Large intestine (tissue), 3 donors: ENCODE data around the gene RIN1. TPM values are rescaled to one million over a fixed set of nuclear protein-coding genes. Genes with fewer than 3 reads are reported as not detected.
"Not testable (repeated sequence)": the region's sequence is repeated elsewhere in the genome, so short reads cannot be mapped to it uniquely, and the experiment has no call there.

Experiments
- DNase-seq, 2 donors: peaks; one replicate each; pipeline versions ENCODE4 v3.0.0 to v3.0.0-alpha.2; 2013
- H3K27ac ChIP-seq: one replicate; pipeline ENCODE4 v1.5.1; 2013; ENCODE audit warnings: low read length
- H3K27me3 ChIP-seq: 2 replicates; pipeline ENCODE4 v1.6.1; 2013; ENCODE audit warnings: low read length; ENCODE audit not compliant: control insufficient read depth, insufficient read depth
- H3K36me3 ChIP-seq: 2 replicates; pipeline ENCODE4 v1.6.1; 2013; ENCODE audit warnings: low read length; ENCODE audit not compliant: control insufficient read depth, insufficient read depth
- H3K4me1 ChIP-seq: one replicate; pipeline ENCODE4 v1.6.1; 2013; ENCODE audit warnings: low read length; ENCODE audit not compliant: control insufficient read depth, insufficient read depth
- H3K4me3 ChIP-seq: one replicate; pipeline ENCODE4 v1.5.1; 2013; ENCODE audit warnings: low read length
- H3K9me3 ChIP-seq: one replicate; pipeline ENCODE4 v1.6.1; 2013; ENCODE audit warnings: mild to moderate bottlenecking, low read depth, low read length, moderate library complexity; ENCODE audit not compliant: control insufficient read depth
- WGBS: methylation state at CpG from one replicate; pipeline ENCODE4 v1.1.5; 2013; ENCODE audit warnings: low lambda C conversion rate; ENCODE audit not compliant: insufficient coverage; 5-methylcytosine and 5-hydroxymethylcytosine counted together
- polyA plus RNA-seq: library from polyadenylated mRNA; unstranded; fragments of 120-200 nt; gene quantifications from one replicate; pipeline ENCODE4 v1.2.1, GENCODE V29; 2013

The RIN1 gene
- polyA plus RNA-seq, 1 donor = 5.2 TPM

DNA sequence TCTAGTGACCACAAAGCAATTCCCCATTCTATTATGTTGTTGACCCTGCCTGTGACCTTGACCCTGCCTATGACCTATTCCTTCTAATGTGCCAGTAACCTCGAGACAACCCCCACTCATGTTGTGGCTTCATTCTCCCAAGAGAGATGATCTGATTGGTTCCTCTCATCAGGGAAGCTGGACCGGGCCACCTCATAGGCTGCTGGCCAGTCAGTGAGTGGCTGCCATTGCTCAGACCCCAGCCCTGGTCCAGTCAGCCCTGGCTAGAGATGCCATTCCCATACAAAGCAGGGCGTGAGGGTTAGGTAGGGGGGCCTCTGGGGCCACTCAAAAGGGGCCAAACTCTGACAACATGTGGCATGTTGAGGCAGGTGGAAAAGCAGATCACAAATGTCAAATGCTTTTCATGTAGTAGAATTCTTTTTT lies 23.4 kb upstream of the RIN1 start:
- H3K36me3 ChIP-seq = peaks cover 48% of the 10 kb centered on the region
- no peaks in the 10 kb centered on the region for H3K4me1 ChIP-seq
- H3K27me3 ChIP-seq = no peaks in the 10 kb centered on the region
- WGBS = no CpG with 5 or more reads among the region's 3 CpGs
- H3K4me3 ChIP-seq = no peak overlapping the region
- no peak overlapping the region for H3K27ac ChIP-seq
- no peak for DNase-seq
- peaks cover 2% of the 10 kb centered on the region for H3K9me3 ChIP-seq

DNA sequence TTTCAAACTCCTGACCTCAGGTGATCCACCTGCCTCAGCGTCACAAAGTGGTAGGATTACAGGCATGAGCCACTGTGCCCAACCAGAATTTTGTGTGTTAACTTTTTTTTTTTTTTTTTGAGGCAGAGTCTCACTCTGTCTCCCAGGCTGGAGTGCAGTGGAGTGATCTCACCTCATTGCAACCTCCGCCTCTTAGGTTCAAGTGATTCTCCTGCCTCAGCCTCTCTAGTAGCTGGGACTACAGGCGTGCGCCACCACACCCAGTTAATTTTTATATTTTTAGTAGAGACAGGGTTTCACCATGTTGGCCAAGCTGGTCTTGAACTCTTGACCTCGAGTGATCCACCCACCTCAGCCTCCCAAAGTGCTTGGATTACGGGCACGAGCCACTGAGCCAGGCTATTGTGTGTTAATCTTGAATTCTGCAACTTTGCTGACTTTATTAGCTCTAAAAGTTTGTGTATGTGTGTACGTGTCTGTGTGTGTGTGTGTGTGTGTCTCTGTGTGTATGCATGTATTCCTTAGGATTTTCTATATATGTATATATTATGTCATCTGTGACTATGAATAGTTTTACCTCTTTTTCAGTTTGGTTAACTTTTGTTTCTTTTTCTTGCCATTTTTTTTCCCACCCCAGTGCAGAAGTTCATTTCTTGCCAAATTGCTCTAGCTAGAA lies 14.5 kb upstream of the RIN1 start:
- not testable (repeated sequence) for DNase-seq, H3K27me3 ChIP-seq, H3K36me3 ChIP-seq, H3K4me3 ChIP-seq, H3K9me3 ChIP-seq
- no CpG with 5 or more reads among the region's 8 CpGs for WGBS
- Histone ChIP-seq H3K4me1 (peaks cover 42% of the 10 kb centered on the region), H3K27ac (peak overlapping the region; percentile 96)

DNA sequence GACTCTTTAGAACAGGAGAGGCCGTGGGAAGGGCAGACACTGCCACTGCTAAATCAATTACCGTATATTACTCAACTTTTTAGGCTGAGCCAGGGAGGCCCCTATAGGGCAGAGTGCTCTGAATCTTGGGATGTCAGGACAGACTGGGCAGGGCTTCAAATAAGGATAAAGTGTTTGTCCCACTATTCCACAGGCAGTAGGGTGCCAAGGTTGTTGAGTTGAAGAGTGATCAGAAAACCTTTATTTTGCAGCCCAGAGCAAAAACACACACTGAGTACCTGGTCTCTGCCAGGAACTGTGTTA lies 12.8 kb upstream of the RIN1 start:
- peak in 1 of 2 donors; percentile 65 for DNase-seq
- Histone ChIP-seq H3K27ac (peak overlapping the region; percentile 96), H3K36me3 (peaks cover 3% of the 10 kb centered on the region), H3K4me3 (no peak overlapping the region), H3K27me3 (no peaks in the 10 kb centered on the region), H3K4me1 (peaks cover 49% of the 10 kb centered on the region), H3K9me3 (peaks cover 5% of the 10 kb centered on the region)
- WGBS = no CpG with 5 or more reads among the region's 2 CpGs

DNA sequence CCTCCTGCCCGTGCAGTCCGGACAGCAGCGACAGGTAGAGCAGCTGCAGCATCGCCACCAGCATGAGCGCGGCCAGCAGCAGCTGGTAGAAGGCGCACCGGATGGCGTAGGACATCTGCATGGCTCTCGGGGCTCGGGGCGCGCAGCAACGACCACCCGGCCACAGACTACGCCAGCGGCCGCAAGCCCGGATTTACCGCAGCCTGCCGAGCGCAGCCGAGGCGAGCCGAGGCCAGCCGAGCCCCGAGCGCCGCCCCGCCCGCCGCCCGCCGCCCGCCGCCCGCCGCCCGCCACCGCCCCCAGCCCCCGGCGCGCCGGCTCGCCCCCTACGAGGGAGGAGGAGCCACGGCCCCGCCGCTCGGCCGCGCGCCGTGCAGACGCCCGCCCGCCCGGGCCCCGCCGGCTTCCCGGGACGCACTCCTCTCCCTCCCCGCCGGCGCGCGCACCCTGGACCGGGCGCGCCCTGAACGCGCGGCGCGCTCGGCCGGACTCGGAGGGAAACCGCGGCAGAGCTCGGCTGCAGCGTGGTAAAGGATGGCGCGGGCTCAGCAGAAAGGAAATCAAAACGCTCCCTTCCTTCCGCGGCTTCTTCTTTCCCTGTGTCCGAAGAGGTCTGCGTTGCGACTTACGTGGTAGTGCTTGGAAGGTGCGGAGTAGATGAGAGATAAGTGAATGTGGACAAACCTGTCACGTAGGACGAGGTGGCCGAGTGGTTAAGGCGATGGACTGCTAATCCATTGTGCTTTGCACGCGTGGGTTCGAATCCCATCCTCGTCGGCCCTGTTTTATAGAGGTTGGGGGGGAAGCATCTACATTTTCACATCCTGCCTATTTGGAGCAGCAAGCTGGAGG lies 11.4 kb upstream of the RIN1 start, which contains the start of gene B4GAT1:
Gene B4GAT1 (minus strand): TSS at position 205 of the 852 bp plus-strand sequence. CDS start 84 bp downstream, at position 121.
- H3K9me3 ChIP-seq = peaks cover 4% of the 10 kb centered on the region
- peaks cover 51% of the 10 kb centered on the region for H3K4me1 ChIP-seq
- DNase-seq = peak; percentile 88 to 92
- H3K36me3 ChIP-seq = peaks cover 3% of the 10 kb centered on the region
- H3K4me3 ChIP-seq = peak within 1 kb of the TSS; percentile 87
- no CpG with 5 or more reads among the region's 101 CpGs for WGBS
- peak within 1 kb of the TSS; percentile 96 for H3K27ac ChIP-seq
- H3K27me3 ChIP-seq = no peaks in the 10 kb centered on the region

DNA sequence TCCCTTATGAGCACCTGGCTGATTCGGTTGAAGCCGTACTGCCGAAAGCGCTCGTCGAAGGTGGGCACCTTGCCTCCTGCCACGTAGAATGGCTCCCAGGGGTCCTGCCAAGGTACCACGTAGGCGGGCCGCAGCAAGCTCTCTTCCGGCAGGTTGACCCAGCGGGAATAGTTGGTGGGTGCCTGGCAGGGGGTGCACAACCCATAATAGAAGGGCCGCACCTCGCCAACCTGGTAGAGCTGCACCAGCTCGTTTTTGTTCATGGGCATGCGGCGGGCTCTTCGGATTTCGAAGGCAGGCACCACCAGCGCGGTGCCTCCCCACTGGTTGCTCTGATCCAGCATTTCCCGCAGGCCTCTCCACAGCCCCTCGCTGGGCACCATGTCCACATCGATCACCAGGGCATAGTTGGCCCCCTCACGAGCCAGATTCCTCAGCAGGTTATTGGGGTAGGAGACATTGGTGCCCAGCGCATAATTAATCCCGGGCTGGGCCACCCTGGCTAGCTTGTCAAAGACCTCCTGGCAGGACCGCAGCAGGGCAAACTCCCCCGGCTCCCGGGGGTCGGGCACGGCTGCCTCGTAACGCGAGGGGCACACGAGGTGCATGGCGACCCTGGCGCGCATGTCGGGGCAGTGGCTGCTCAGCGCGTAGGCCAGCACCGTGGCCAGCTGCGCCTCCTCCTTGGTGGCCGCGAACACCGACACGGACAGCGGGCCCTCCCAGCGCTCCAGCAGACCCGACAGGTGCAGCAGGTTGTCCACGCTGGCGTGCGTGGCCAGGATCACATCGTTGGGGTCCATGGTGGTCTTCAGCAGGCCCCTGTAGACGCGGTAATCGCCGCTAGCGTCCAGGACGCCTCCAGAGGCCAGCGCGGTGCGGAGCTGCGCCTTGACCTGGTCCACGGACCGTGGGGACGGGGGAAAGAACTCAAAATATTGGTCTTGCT lies 10.5 kb upstream of the RIN1 start:
- WGBS = no CpG with 5 or more reads among the region's 68 CpGs
- Histone ChIP-seq H3K4me3 (peak overlapping the region; percentile 87), H3K27ac (peak overlapping the region; percentile 96), H3K4me1 (peaks cover 43% of the 10 kb centered on the region), H3K36me3 (peaks cover 9% of the 10 kb centered on the region), H3K27me3 (no peaks in the 10 kb centered on the region), H3K9me3 (peaks cover 2% of the 10 kb centered on the region)
- DNase-seq = peak in 1 of 2 donors; percentile 61

DNA sequence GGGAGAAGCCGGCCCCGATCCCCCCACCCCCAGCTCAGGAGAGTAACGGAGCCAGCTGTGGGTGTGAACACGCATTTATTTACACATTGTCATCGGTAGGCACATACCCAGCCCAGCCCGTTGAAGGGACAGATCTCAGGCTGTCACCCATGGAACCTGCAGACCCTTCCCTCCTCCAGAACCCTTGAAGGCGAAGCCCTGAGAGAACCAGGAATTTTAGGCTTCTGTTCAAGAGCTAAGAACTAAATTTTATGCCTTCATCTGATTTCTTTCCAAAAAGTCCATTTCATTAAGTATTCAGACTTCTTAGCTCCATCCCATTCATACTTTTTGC lies 9.0 kb upstream of the RIN1 start:
- peak overlapping the region; percentile 87 for H3K4me3 ChIP-seq
- H3K4me1 ChIP-seq = peaks cover 37% of the 10 kb centered on the region
- WGBS = no CpG with 5 or more reads among the region's 7 CpGs

DNA sequence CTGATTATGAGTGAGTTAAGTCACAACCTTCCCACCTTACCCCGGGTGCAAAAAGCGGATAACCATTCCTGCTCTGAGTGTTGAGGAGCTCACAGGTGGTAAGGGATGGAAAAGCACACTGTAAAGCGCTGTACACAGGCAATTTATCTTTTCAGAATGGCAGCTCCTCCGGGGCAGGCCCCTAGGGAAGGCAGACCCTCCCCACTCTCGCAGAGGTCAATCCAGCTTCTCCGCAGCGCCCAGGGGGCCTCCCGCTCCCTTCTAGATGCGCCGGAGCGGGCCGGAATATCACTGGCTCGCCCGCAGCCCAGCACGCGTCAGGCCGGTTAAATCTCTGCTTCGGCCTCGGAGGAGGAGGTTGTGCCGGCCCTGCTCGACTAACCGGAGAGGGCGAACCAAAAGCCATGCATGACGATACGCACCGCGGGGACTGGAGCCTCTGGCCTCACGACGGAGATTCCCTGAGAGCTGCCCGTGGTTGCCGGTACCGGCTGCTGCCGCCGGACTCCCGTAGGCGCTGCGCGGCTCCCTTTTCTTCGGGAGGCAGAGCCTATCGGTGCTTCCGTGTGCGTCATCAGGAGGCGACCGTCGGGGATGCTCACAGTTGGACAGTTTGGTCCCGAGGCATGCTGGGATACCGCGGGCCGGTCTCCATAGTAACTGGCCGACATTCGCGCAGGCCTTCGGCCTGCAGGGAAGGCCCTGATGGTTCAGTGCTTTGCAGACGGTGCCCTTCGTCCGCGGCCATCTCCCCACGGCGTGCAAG lies 8.5 kb upstream of the RIN1 start, which contains the start of gene BRMS1:
Gene BRMS1 (minus strand): TSS at position 555 of the 766 bp plus-strand sequence. CDS start 2,870 bp downstream, outside the sequence.
- Histone ChIP-seq H3K9me3 (peaks cover 2% of the 10 kb centered on the region), H3K36me3 (peaks cover 29% of the 10 kb centered on the region), H3K27ac (peak within 1 kb of the TSS; percentile 83), H3K4me3 (peak within 1 kb of the TSS; percentile 87), H3K4me1 (peaks cover 33% of the 10 kb centered on the region), H3K27me3 (no peaks in the 10 kb centered on the region)
- WGBS = no CpG with 5 or more reads among the region's 59 CpGs
- DNase-seq = peak; percentile 98

More for the DNA sequence above, 9.0 kb upstream of the RIN1 start:
- Histone ChIP-seq H3K9me3 (peaks cover 2% of the 10 kb centered on the region), H3K36me3 (peaks cover 23% of the 10 kb centered on the region), H3K27ac (peak overlapping the region; percentile 83), H3K27me3 (no peaks in the 10 kb centered on the region)
- DNase-seq = no peak

DNA sequence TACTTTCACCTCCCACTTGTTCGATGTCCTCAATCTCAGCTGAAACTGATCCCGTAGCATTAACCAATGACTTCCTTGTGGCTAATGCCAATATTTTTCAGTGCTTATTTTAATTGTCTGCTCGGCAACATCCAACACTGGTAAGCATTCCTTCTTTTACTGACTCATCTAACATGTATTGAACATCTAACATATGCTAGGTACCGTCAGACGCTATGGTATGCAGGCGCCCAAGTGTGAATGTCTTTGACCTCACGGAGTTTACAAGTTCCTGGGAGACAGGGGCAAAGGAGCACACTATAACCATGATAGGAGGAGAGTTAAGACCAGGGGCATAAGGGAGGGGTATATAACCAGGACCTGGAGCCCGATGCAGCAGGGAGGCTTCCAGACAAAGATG lies 6.9 kb upstream of the RIN1 start:
- H3K9me3 ChIP-seq = peaks cover 2% of the 10 kb centered on the region
- WGBS = no CpG with 5 or more reads among the region's 8 CpGs
- no peak for DNase-seq
- no peaks in the 10 kb centered on the region for H3K27me3 ChIP-seq
- peaks cover 24% of the 10 kb centered on the region for H3K4me1 ChIP-seq
- H3K27ac ChIP-seq = no peak overlapping the region
- H3K4me3 ChIP-seq = no peak overlapping the region
- peaks cover 44% of the 10 kb centered on the region for H3K36me3 ChIP-seq

DNA sequence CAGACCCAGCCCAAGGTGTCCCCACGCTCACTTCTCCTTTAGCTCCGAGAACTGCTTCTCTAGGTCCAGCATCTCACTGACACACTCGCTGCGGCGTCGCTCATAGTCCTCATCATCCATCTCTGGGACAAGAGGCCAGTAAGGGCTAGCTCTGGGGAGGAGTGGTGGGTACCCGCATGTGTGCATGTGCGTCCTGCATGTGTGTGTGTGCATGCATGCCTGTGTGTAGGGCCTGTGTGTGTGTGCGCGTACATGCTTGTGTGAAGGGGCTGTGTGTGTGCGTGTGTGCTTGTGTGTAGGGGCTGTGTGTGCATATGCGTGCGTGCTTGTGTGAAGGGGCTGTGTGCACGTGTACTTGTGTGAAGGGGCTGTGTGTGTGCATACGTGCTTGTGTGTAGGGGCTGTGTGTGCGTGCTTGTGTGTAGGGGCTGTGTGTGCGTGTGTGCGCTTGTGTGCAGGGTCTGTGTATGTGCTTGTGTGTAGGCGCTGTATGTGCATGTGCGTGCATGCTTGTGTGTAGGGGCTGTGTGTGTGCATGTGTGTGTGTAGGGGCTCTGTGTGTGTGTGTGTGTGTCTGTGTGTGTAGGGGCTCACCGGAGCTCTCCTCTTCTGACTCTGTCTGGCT lies 5.4 kb upstream of the RIN1 start:
- no peak overlapping the region for H3K4me3 ChIP-seq
- no peaks in the 10 kb centered on the region for H3K9me3 ChIP-seq
- WGBS = 100% methylated on average over 2 of the region's 21 CpGs
- H3K27ac ChIP-seq = no peak overlapping the region
- no peaks in the 10 kb centered on the region for H3K27me3 ChIP-seq
- peaks cover 55% of the 10 kb centered on the region for H3K36me3 ChIP-seq
- DNase-seq = no peak
- H3K4me1 ChIP-seq = peaks cover 24% of the 10 kb centered on the region
